BE2C (cell line): ENCODE data around the gene A3GALT2.

Experiments
- DNase-seq: peaks from one replicate; pipeline ENCODE4 v3.0.0-alpha.2; 2020
- H3K27me3 ChIP-seq: fragments of 250-450 bp; sonication (Bioruptor Pico); 2 replicates; pipeline ENCODE4 v1.5.1; 2020; ENCODE audit warnings: mild to moderate bottlenecking
- H3K36me3 ChIP-seq: fragments of 250-450 bp; sonication (Bioruptor Pico); 2 replicates; pipeline ENCODE4 v1.5.1; 2020; ENCODE audit warnings: mild to moderate bottlenecking
- H3K4me1 ChIP-seq: fragments of 250-450 bp; sonication (Bioruptor Pico); 2 replicates; pipeline ENCODE4 v1.5.1; 2020
- H3K4me3 ChIP-seq: 2 replicates; pipeline ENCODE4 v1.5.1; 2011; ENCODE audit warnings: low read depth, low read length
- H3K9me3 ChIP-seq: fragments of 250-450 bp; sonication (Bioruptor Pico); 2 replicates; pipeline ENCODE4 v1.5.1; 2020
- TF ChIP-seq, protein P1 (sequence below): IDR thresholded peaks from 2 replicates; pipeline ENCODE4 v1.5.1; 2012; ENCODE audit warnings: mild to moderate bottlenecking, low read depth, low read length

The A3GALT2 gene

DNA sequence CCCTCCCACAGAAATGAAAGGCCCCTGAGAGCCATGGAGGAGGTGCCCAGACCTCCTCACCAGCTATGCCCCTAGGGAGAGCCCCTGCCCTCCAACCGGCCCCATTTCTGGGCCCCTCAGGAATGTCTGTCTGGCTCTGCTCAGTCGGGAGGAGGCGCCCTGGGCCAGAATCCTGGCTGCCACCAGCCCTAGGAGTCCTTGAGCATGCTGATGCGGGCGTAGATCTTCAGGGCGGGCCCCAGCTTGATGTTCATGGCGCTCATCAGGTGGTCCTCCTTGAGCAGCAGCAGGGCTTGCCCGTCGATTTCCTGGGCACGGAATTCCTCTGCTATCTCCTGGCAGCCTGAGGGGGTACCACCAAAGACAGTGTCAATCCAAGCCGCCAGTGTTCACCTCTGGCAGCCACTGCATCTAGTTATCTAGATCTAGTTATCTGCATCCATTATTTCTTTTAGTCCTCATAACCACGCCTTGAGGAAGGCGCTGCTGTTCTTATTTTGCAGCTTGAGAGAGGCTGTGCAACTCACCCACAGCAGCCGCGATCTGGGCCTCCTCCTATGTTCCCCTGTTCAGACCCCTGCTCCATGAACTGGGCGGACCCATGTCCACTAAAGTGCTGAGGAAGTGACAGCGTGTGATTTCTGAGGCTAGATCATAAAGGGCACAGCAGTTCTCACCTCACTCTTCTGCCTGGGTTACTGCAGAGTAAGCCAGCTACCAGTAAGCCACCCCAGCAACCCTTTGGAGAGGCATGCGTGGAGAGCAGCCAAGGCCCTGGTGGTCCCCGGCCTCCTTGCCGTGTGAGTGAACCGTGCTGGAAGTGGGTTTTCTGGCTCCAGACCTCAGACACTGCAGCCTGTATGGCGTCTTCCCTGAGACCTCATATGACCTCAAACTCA, 4.0 kb upstream of the A3GALT2 start:
- Histone ChIP-seq H3K9me3 (no peaks in the 10 kb centered on the region), H3K4me1 (no peaks in the 10 kb centered on the region), H3K27me3 (no peaks in the 10 kb centered on the region), H3K4me3 (no peak overlapping the region), H3K36me3 (peaks cover 14% of the 10 kb centered on the region)
- TF ChIP-seq, protein P1, sequence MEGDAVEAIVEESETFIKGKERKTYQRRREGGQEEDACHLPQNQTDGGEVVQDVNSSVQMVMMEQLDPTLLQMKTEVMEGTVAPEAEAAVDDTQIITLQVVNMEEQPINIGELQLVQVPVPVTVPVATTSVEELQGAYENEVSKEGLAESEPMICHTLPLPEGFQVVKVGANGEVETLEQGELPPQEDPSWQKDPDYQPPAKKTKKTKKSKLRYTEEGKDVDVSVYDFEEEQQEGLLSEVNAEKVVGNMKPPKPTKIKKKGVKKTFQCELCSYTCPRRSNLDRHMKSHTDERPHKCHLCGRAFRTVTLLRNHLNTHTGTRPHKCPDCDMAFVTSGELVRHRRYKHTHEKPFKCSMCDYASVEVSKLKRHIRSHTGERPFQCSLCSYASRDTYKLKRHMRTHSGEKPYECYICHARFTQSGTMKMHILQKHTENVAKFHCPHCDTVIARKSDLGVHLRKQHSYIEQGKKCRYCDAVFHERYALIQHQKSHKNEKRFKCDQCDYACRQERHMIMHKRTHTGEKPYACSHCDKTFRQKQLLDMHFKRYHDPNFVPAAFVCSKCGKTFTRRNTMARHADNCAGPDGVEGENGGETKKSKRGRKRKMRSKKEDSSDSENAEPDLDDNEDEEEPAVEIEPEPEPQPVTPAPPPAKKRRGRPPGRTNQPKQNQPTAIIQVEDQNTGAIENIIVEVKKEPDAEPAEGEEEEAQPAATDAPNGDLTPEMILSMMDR, result no peak
- no peak for DNase-seq

DNA sequence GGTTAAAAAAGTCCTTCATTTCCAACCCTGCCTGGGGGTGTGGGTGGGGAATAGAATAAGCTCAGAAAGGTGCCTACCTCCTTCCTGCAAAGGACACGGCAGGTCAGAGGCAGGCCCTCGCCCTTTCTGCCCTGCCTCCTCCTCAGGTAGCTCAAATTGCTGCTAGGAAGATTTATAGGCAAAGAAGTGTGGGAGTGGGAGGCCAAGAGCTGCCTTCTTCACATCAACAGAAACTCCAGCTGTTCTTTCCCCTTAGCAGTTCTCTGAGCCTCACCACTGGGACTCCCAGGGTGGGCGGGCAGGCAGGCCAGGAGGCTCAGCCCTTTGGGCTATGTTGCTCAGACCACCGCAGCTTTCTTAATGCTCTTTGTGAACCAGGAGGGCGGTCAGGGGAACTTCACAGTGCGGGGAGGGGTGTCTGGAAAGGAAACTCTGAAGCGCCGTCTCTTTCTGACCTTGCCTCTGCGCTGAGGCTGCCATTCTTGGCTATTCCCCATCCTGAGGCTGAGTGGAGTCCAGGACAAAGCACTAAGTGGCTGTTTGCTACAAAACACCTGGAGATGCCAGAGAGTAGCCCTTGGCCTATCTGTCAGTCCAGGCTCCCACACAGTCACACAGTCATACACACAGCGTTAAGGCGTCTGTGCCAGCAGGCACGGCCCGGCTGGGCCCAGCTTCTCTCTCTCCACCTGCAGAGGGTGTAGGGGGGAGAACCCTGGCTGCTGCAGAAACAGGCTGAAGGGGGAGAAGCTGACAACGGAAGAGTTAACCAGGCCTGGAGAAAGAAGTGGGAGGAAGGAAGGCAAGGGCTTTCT, 3.0 kb upstream of the A3GALT2 start:
- no peaks in the 10 kb centered on the region for H3K27me3 ChIP-seq
- TF ChIP-seq, protein P1, result no peak
- no peak for DNase-seq
- H3K4me1 ChIP-seq, result no peaks in the 10 kb centered on the region
- no peak overlapping the region for H3K4me3 ChIP-seq
- H3K9me3 ChIP-seq, result no peaks in the 10 kb centered on the region
- peaks cover 13% of the 10 kb centered on the region for H3K36me3 ChIP-seq

DNA sequence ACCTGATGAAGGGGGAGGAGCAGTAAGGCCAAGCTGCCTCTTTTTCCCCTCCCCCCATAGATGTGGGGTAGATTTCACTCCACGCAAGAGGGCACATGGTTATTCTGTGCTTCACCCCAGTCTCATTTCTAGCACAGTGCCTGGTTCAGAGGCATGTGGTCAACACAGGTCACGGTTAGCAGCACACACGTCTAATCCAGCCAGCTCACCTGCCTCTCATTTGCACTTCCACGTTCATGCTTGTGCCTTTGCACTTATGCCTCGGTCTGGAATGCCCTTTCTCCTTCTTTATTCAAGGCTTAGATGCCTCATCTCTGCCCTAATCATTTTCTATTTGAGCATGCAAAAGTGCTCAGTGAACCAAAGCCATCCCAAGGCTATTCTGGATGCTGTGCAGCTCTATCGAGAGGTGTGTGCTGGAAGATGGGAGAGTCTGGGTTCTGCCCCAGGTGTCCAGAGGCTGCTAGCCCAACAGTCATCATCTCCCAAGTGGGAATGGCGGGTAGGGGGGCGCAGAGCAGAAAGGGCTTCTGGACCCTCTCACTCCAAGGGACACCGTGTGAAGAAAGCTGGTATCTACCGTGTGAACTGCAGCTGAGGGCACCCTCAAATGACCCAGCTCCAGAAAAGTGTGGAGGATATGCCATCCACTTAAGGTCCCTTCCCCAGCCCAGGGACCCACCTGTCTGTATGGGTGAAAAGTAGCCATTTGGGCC, 2.1 kb upstream of the A3GALT2 start:
- H3K27me3 ChIP-seq, result no peaks in the 10 kb centered on the region
- H3K9me3 ChIP-seq, result no peaks in the 10 kb centered on the region
- no peak for DNase-seq
- H3K4me1 ChIP-seq, result no peaks in the 10 kb centered on the region
- H3K36me3 ChIP-seq, result peaks cover 9% of the 10 kb centered on the region
- TF ChIP-seq, protein P1, result no peak
- H3K4me3 ChIP-seq, result no peak overlapping the region

DNA sequence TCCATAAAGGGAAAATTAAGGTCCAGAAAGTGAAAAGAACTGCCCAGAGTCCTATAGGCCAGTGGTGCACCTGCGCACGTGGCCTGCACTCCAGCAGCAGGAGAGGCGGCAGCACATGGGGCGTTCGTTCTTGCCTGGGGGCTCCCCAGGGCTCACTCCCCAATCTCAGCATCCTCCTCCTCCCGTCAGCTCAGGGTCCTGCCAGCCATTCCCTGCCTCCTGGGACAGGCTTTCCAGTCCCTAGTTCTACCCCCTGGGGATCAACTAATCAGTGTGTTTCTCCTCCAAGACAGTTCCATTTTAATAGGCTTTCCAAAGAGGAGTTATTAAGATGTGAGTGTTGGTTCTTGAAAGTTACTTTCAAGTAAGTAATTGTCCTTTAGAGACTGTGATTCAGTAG, 1.2 kb upstream of the A3GALT2 start:
- DNase-seq, result no peak
- Histone ChIP-seq H3K9me3 (no peaks in the 10 kb centered on the region), H3K27me3 (no peaks in the 10 kb centered on the region), H3K36me3 (peaks cover 4% of the 10 kb centered on the region; the same call in 1 of the 2 replicates), H3K4me3 (no peak overlapping the region), H3K4me1 (no peaks in the 10 kb centered on the region)
- TF ChIP-seq, protein P1, result no peak

DNA sequence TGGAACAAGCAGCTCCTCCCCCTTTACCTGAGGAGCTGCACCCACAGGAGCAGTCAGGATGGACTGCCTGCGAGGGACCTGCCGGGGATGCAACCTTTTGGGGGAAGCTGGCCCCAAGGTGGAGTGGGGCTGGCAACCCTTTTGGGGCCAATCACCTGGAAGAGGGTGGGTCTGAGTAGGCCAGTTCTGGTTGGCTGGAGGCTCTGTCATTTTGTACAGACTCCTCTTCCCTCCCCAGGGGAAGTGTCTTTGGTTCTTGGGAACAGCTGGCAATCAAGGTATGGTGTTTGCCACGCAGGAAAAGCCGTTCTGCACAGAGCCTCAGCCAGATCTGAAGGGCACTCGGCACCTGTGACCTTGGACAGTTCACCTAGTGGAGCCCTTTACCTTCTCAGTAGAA, 280 bp upstream of the A3GALT2 start:
- no peaks in the 10 kb centered on the region for H3K4me1 ChIP-seq
- no peak for DNase-seq

More for the DNA sequence above, 280 bp upstream of the A3GALT2 start:
- H3K4me3 ChIP-seq, result no peak overlapping the region
- TF ChIP-seq, protein P1, result no peak
- H3K27me3 ChIP-seq, result no peaks in the 10 kb centered on the region
- H3K9me3 ChIP-seq, result no peaks in the 10 kb centered on the region
- peaks cover 4% of the 10 kb centered on the region; the same call in 1 of the 2 replicates for H3K36me3 ChIP-seq
